ENCODE data around the gene LRRC56. TPM values are rescaled to one million over a fixed set of nuclear protein-coding genes. Genes with fewer than 3 reads are reported as not detected.

Gene LRRC56
- total RNA-seq, 1 donor: 0.45 TPM

DNA sequence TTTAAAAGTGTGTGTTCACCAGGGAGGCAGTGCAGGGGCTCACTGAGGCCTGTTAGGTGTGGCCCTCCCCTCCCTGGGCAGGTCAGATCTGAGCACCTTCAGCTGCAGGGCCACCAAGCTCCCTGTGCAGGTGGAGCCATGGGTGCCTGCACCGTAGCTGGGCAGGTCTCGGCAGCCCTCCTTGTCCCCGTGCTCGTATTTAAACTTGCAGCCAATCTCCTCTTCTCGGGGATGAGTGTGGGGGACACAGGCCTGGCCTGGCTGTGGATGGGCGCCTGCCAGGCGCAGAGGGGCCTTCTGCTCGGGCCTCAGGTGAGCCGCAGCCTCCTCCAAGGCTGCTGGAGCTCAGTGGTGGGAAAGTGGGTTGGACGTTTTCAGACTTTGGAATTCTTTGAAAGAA lies 58.1 kb downstream of the LRRC56 start:
- no peak overlapping the region for H3K4me3 ChIP-seq (ENCODE audit: low read depth, low read length)
- DNase-seq (ENCODE audit: low read depth): no peak
- TF ChIP-seq CTCF (IDR thresholded peaks at IDR 0.05; ENCODE audit: insufficient read depth, low read length): no peak

GRCh38 chr11:596374-596773 lies 59.0 kb downstream of the LRRC56 start:
- no peak for DNase-seq (ENCODE audit: low read depth)
- no peak overlapping the region for H3K4me3 ChIP-seq (ENCODE audit: low read depth, low read length)
- TF ChIP-seq CTCF (IDR thresholded peaks at IDR 0.05; ENCODE audit: insufficient read depth, low read length): no peak

DNA sequence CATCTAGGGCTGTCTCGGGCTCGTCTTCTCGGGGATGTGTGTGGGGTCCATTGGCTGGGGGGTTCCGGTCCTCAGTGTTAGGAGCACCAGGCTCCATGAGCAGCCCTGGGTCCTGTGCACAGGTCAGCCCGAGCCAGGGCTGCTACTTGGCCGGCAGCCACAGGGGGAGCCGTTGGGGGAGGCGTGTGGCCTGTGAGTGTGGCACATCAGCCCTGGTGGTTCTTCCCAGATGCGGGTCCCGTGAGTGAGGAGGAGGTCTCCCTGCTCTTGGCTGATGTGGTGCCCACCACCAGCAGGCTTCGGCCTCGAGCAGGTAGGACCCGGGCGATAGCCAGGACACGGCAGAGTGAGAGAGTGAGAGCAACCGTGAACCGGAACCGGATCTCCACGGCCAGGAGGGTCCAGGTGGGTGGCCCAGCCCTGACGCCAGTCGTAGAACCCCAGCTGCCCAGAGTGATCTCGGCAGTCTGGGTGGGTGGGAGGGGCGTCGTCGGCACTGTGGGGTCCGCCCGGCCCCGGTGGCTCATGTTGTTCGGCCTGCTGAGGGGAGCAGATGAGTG lies 59.9 kb downstream of the LRRC56 start:
- TF ChIP-seq CTCF (IDR thresholded peaks at IDR 0.05; ENCODE audit: insufficient read depth, low read length): no peak
- no peak for DNase-seq (ENCODE audit: low read depth)
- no peak overlapping the region for H3K4me3 ChIP-seq (ENCODE audit: low read depth, low read length)

- H3K4me3 ChIP-seq (ENCODE audit: low read depth, low read length): no peak overlapping the region
- no peak for TF ChIP-seq CTCF (IDR thresholded peaks at IDR 0.05; ENCODE audit: insufficient read depth, low read length)
- DNase-seq (ENCODE audit: low read depth): no peak
Observed at GRCh38 chr11:598005-598680, 60.8 kb downstream of the LRRC56 start.

- TF ChIP-seq CTCF (IDR thresholded peaks at IDR 0.05; ENCODE audit: insufficient read depth, low read length): no peak
- no peak for DNase-seq (ENCODE audit: low read depth)
- no peak overlapping the region for H3K4me3 ChIP-seq (ENCODE audit: low read depth, low read length)
Observed at GRCh38 chr11:601573-602245, 64.4 kb downstream of the LRRC56 start.

DNA sequence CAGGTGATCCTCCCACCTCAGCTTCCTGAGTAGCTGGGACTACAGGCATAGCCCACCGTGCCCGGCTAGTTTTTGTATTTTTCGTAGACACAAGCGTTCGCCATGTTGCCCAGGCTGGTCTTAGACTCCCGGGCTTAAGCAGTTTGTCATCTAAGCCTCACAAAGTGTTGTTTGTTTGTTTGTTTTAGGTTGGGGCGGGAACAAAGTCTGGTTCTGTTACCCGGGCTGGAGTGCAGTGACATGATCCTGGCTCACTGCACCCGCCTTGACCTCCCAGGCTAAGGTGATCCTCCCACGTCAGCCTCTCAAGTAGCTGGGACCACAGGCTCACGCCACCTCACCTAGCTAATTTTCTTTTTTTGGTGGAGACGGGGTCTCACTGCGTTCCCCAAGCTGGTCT lies 65.8 kb downstream of the LRRC56 start:
- no peak overlapping the region for H3K4me3 ChIP-seq (ENCODE audit: low read depth, low read length)
- no peak for TF ChIP-seq CTCF (IDR thresholded peaks at IDR 0.05; ENCODE audit: insufficient read depth, low read length)
- no peak for DNase-seq (ENCODE audit: low read depth)

Small RNA genes lying within 50 kb of the gene (small RNA-seq; reads per million reads assigned to genes)
- gene MIR210: 45.2 reads per million, percentile 97 among the genes with 10 or more reads in this experiment

Other genes with a start within 250 kb of the LRRC56 start
- gene PGGHG, start 248.4 kb upstream of the LRRC56 start, total RNA-seq (ENCODE audit: low replicate concordance): 5.3 and 6.9 TPM in 2 replicates
- not detected in 2 replicates for gene IFITM5, start 238.0 kb upstream of the LRRC56 start, total RNA-seq (ENCODE audit: low replicate concordance)
- gene IFITM2, start 229.7 kb upstream of the LRRC56 start, total RNA-seq (ENCODE audit: low replicate concordance): 50.1 and 88.1 TPM in 2 replicates
- 20.9 and 24.2 TPM in 2 replicates for gene IFITM1, start 223.5 kb upstream of the LRRC56 start, total RNA-seq (ENCODE audit: low replicate concordance)
- 34.3 and 95.4 TPM in 2 replicates for gene IFITM3, start 216.7 kb upstream of the LRRC56 start, total RNA-seq (ENCODE audit: low replicate concordance)
- 1.5 and 1.9 TPM in 2 replicates for gene B4GALNT4, start 168.0 kb upstream of the LRRC56 start, total RNA-seq (ENCODE audit: low replicate concordance)
- 1.3 and 5.6 TPM in 2 replicates for gene PKP3, start 143.3 kb upstream of the LRRC56 start, total RNA-seq (ENCODE audit: low replicate concordance)
- gene SIGIRR, start 122.5 kb upstream of the LRRC56 start, total RNA-seq (ENCODE audit: low replicate concordance): 30.4 and 38.7 TPM in 2 replicates
- gene ANO9, start 95.5 kb upstream of the LRRC56 start, total RNA-seq (ENCODE audit: low replicate concordance): not detected in 2 replicates
- gene PTDSS2, start 87.2 kb upstream of the LRRC56 start, total RNA-seq (ENCODE audit: low replicate concordance): 28.7 and 51.6 TPM in 2 replicates
- gene RNH1, start 30.3 kb upstream of the LRRC56 start, total RNA-seq (ENCODE audit: low replicate concordance): 388 and 436 TPM in 2 replicates
- gene HRAS, start 2.0 kb upstream of the LRRC56 start, total RNA-seq (ENCODE audit: low replicate concordance): 34.6 and 44.4 TPM in 2 replicates
- 0.36 TPM in 1 of 2 replicates, not detected in the other for gene LMNTD2, start 23.2 kb downstream of the LRRC56 start, total RNA-seq (ENCODE audit: low replicate concordance)
- gene RASSF7, start 23.4 kb downstream of the LRRC56 start, total RNA-seq (ENCODE audit: low replicate concordance): 1.6 and 2.5 TPM in 2 replicates
- gene PHRF1, start 38.9 kb downstream of the LRRC56 start, total RNA-seq (ENCODE audit: low replicate concordance): 27.6 and 37.5 TPM in 2 replicates
- 6.5 and 6.8 TPM in 2 replicates for gene IRF7, start 78.4 kb downstream of the LRRC56 start, total RNA-seq (ENCODE audit: low replicate concordance)
- gene CDHR5, start 87.4 kb downstream of the LRRC56 start, total RNA-seq (ENCODE audit: low replicate concordance): not detected in 2 replicates
- gene SCT, start 89.7 kb downstream of the LRRC56 start, total RNA-seq (ENCODE audit: low replicate concordance): not detected in 2 replicates
- 0.09 and 0.16 TPM in 2 replicates for gene DRD4, start 99.7 kb downstream of the LRRC56 start, total RNA-seq (ENCODE audit: low replicate concordance)
- 26.7 and 40.0 TPM in 2 replicates for gene DEAF1, start 157.7 kb downstream of the LRRC56 start, total RNA-seq (ENCODE audit: low replicate concordance)
- 3.6 and 9.4 TPM in 2 replicates for gene TMEM80, start 158.3 kb downstream of the LRRC56 start, total RNA-seq (ENCODE audit: low replicate concordance)
- gene EPS8L2, start 168.7 kb downstream of the LRRC56 start, total RNA-seq (ENCODE audit: low replicate concordance): 47.9 and 49.2 TPM in 2 replicates
- 123 and 146 TPM in 2 replicates for gene TALDO1, start 209.9 kb downstream of the LRRC56 start, total RNA-seq (ENCODE audit: low replicate concordance)
- gene GATD1, start 240.0 kb downstream of the LRRC56 start, total RNA-seq (ENCODE audit: low replicate concordance): 40.6 and 53.4 TPM in 2 replicates

Measured in fibroblast of the aortic adventitia (primary cell).